Common myeloid progenitor, CD34-positive (primary cell): Measurements from ENCODE around the gene CFTR.

Source experiments
- CTCF ChIA-PET: fragments of 350-600 bp; sonication (Branson Sonifier 250); formaldehyde crosslinking; loops from one replicate; lab custom pipeline; 2021; ENCODE audit warnings: antibody characterized with exemption; lab: Charles Lee
- POLR2A ChIA-PET: fragments of 350-600 bp; sonication (Branson Sonifier 250); formaldehyde crosslinking; loops from one replicate; lab custom pipeline; 2021; ENCODE audit warnings: antibody characterized with exemption; lab: Charles Lee
- DNase-seq, 3 donors: peaks; one replicate each; pipeline versions ENCODE4 v3.0.0 to v3.0.0-alpha.2; 2013
- H3K27ac ChIP-seq, 2 experiments: 1 replicate in 1 of 2; 2 replicates in 1 of 2; pipeline ENCODE4 v1.7.0; 2013; ENCODE audit warnings: inconsistent platforms in 2 of 2, low read length in 2 of 2, mild to moderate bottlenecking in 2 of 2, low read depth in 1 of 2, moderate library complexity in 1 of 2; ENCODE audit not compliant: severe bottlenecking in 2 of 2, insufficient read depth in 1 of 2, poor library complexity in 1 of 2
- H3K27me3 ChIP-seq, 5 experiments: replicated peaks in 2 of 5; 1 replicate in 3 of 5; 2 replicates in 2 of 5; pipeline versions ENCODE4 v1.6.1 to v1.7.0; 2013; ENCODE audit warnings: low read length in 4 of 5, mild to moderate bottlenecking in 2 of 5, moderate library complexity in 2 of 5, inconsistent platforms in 1 of 5; ENCODE audit not compliant: insufficient read depth in 5 of 5, control insufficient read depth in 4 of 5
- H3K36me3 ChIP-seq, 4 experiments: 1 replicate in 2 of 4; 2 replicates in 2 of 4; pipeline versions ENCODE4 v1.6.1 to v1.7.0; 2013; ENCODE audit warnings: low read length in 3 of 4, control low read depth in 1 of 4, mild to moderate bottlenecking in 1 of 4; ENCODE audit not compliant: control insufficient read depth in 4 of 4, insufficient read depth in 4 of 4
- H3K4me1 ChIP-seq, 4 experiments: 1 replicate in 3 of 4; 2 replicates in 1 of 4; pipeline versions ENCODE4 v1.6.1 to v1.7.1; 2013; ENCODE audit warnings: low read length in 3 of 4, mild to moderate bottlenecking in 3 of 4, control low read depth in 1 of 4, inconsistent platforms in 1 of 4, moderate library complexity in 1 of 4; ENCODE audit not compliant: control insufficient read depth in 4 of 4, insufficient read depth in 4 of 4; ENCODE audit errors: control extremely low read depth in 1 of 4
- H3K4me3 ChIP-seq, 7 experiments: 1 replicate in 4 of 7; 2 replicates in 3 of 7; pipeline versions ENCODE4 v1.5.1 to v1.7.0; 2013; ENCODE audit warnings: mild to moderate bottlenecking in 7 of 7, low read length in 6 of 7, moderate library complexity in 6 of 7, inconsistent platforms in 2 of 7, low read depth in 2 of 7, control low read depth in 1 of 7; ENCODE audit not compliant: insufficient read depth in 4 of 7, control insufficient read depth in 1 of 7; ENCODE audit errors: extremely low read depth in 1 of 7
- H3K9me3 ChIP-seq, 5 experiments: 1 replicate in 4 of 5; 2 replicates in 1 of 5; pipeline versions ENCODE4 v1.6.1 to v1.7.1; 2013; ENCODE audit warnings: low read length in 4 of 5, mild to moderate bottlenecking in 2 of 5, inconsistent platforms in 1 of 5, low read depth in 1 of 5, moderate library complexity in 1 of 5; ENCODE audit not compliant: control insufficient read depth in 4 of 5, insufficient read depth in 2 of 5; ENCODE audit errors: control extremely low read depth in 1 of 5
- WGBS: methylation state at CpG from one replicate; pipeline ENCODE4 v1.1.5; 2013; ENCODE audit not compliant: insufficient coverage; 5-methylcytosine and 5-hydroxymethylcytosine counted together

Gene CFTR

DNA sequence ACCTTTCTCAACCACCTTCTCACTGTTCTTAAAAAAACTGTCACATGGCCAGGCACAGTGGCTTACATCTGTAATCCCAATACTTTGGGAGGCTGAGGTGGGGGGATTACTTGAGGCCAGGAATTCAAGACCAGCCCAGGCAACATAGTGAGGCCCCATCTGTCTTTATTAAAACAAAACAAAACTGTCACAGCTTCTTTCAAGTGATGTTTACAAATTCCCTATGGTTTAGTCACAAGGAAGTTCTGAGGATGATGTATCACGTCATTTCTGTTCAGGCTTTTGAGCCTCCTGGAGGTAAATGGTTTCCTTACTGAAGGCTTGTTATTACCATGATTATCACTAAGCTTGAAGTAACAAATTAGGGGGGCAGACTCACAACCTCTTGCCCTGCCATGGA, 186.2 kb downstream of the CFTR start:
- no peak overlapping the region for H3K4me3 ChIP-seq
- H3K36me3 ChIP-seq: no peaks in the 10 kb centered on the region
- H3K9me3 ChIP-seq: no peaks in the 10 kb centered on the region
- H3K4me1 ChIP-seq: no peaks in the 10 kb centered on the region
- POLR2A ChIA-PET: no interaction called here
- no CpG with 5 or more reads among the region's 1 CpG for WGBS
- H3K27me3 ChIP-seq: no peaks in the 10 kb centered on the region
- no peak for DNase-seq
- H3K27ac ChIP-seq: no peak overlapping the region
- CTCF ChIA-PET: no interaction called here

DNA sequence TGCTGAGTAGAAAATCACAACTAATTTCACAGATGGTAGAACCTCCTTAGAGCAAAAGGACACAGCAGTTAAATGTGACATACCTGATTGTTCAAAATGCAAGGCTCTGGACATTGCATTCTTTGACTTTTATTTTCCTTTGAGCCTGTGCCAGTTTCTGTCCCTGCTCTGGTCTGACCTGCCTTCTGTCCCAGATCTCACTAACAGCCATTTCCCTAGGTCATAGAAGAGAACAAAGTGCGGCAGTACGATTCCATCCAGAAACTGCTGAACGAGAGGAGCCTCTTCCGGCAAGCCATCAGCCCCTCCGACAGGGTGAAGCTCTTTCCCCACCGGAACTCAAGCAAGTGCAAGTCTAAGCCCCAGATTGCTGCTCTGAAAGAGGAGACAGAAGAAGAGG, 186.9 kb downstream of the CFTR start:
- no peak for DNase-seq
- WGBS: 99% methylated on average over 6 of the region's 6 CpGs
- no peaks in the 10 kb centered on the region for H3K4me1 ChIP-seq
- no peak overlapping the region for H3K27ac ChIP-seq
- peaks cover 0 to 1% (median 0%) of the 10 kb centered on the region in 5 experiments for H3K27me3 ChIP-seq
- H3K9me3 ChIP-seq: no peaks in the 10 kb centered on the region
- H3K4me3 ChIP-seq: no peak overlapping the region
- ChIA-PET POLR2A (no interaction called here), CTCF (interaction anchor here (0.8 to 1.5 kb wide), 2 partner anchors 11 to 50 kb away, joined by 3 to 4 read pairs; no protein-coding TSS in a partner anchor)
- H3K36me3 ChIP-seq: no peaks in the 10 kb centered on the region

DNA sequence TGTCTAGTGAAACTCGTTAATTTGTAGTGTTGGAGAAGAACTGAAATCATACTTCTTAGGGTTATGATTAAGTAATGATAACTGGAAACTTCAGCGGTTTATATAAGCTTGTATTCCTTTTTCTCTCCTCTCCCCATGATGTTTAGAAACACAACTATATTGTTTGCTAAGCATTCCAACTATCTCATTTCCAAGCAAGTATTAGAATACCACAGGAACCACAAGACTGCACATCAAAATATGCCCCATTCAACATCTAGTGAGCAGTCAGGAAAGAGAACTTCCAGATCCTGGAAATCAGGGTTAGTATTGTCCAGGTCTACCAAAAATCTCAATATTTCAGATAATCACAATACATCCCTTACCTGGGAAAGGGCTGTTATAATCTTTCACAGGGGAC, 187.6 kb downstream of the CFTR start:
- Histone ChIP-seq H3K4me1 (no peaks in the 10 kb centered on the region), H3K27ac (no peak overlapping the region), H3K4me3 (no peak overlapping the region), H3K36me3 (no peaks in the 10 kb centered on the region), H3K27me3 (peaks cover 0 to 1% (median 0%) of the 10 kb centered on the region in 5 experiments), H3K9me3 (no peaks in the 10 kb centered on the region)
- CTCF ChIA-PET: interaction anchor here (1.5 kb wide), 1 partner anchor 10 kb away, joined by 3 read pairs; no protein-coding TSS in a partner anchor
- POLR2A ChIA-PET: no interaction called here
- DNase-seq: no peak
- WGBS: no CpG with 5 or more reads among the region's 2 CpGs

DNA sequence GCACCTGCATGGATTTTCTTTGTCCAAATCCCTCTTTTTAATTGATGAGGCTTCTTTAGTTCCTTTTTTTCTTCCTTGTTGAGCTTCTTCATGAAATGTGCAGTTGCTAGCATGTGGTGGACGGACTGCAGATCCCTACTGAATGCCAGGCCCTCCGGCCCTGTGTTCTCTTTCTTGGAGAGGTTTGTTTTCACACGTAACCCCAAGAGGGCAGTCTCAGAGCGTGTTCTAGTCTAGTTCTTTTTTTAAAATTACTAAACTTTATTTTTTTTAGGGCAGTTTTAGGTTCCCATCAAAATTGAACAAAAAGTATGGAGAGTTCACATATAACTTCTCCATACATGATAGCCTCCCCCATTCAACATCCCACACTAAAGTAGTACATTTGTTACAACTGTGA, 190.0 kb downstream of the CFTR start:
- 100% methylated on average over 1 of the region's 4 CpGs for WGBS
- Histone ChIP-seq H3K27ac (no peak overlapping the region), H3K27me3 (peaks cover 0 to 1% (median 0%) of the 10 kb centered on the region in 5 experiments), H3K36me3 (no peaks in the 10 kb centered on the region), H3K4me1 (no peaks in the 10 kb centered on the region), H3K9me3 (no peaks in the 10 kb centered on the region), H3K4me3 (no peak overlapping the region)
- no peak for DNase-seq
- CTCF ChIA-PET: no interaction called here
- POLR2A ChIA-PET: no interaction called here

DNA sequence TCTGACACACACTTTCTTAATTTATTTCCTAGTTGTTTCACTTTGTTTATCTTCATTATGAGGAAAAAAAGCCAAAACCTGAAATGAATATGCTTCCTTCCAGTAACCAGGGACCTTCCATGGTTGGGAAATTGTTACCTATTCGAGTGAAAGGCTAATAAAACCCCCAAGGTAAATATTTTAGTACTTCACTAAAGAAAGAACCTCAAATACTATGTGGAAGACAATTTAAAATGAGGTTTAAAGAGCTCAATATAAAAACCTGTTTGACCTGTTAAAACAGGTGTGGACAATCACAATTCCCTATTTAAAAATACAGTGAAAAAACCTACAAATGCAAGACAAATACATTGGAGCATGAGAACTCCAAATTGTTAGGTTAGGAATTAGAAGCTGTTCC, 192.6 kb downstream of the CFTR start:
- no peaks in the 10 kb centered on the region for H3K9me3 ChIP-seq
- H3K36me3 ChIP-seq: no peaks in the 10 kb centered on the region
- no peak for DNase-seq
- WGBS: no CpG with 5 or more reads among the region's 1 CpG
- H3K4me1 ChIP-seq: no peaks in the 10 kb centered on the region
- no peak overlapping the region for H3K4me3 ChIP-seq
- ChIA-PET CTCF (no interaction called here), POLR2A (no interaction called here)
- peaks cover 0 to 7% (median 0%) of the 10 kb centered on the region in 5 experiments for H3K27me3 ChIP-seq
- H3K27ac ChIP-seq: no peak overlapping the region

DNA sequence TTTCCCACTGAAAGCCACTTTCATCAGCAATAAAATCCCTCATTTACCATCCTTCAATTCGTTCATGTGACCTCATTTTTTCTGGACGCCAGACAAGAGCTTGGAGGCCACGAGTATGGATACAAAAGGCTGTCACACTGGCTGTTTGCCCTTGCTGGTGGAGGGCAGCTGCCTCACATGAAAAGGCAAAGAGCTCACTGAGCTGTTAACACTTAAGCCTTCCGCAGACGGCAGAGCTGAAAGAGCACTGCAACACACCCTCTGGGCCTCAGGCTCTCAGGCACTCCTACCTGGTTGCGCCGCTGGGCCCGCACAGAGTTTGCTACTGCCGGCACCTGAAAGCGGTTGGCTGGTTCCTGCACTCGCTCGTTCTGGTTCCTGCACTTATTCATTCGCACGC, 193.5 kb downstream of the CFTR start:
- Histone ChIP-seq H3K9me3 (no peaks in the 10 kb centered on the region), H3K4me1 (no peaks in the 10 kb centered on the region), H3K27ac (no peak overlapping the region), H3K27me3 (peaks cover 0 to 12% (median 3%) of the 10 kb centered on the region in 5 experiments), H3K36me3 (no peaks in the 10 kb centered on the region), H3K4me3 (no peak overlapping the region)
- over 99% methylated on average over 12 of the region's 14 CpGs for WGBS
- DNase-seq: no peak
- ChIA-PET CTCF (no interaction called here), POLR2A (no interaction called here)

DNA sequence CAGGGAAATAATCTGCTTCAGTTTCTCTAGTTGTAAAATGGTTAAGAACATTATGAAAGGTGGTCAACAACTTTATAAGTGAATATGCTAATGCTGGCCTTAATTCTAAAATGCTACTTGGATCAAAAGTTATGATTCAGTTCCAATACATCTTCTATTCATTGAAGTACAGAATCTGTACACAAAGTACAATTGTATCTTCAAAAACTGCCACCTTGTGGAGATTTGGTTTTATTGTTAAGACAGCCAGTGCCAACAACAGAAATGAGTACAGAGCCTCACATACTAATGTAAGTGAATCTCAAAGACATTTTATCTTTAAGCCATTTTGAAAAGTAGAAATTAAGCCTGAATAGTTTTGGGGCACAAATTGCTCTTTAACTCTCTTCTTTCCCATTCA, 194.0 kb downstream of the CFTR start:
- H3K36me3 ChIP-seq: no peaks in the 10 kb centered on the region
- no peaks in the 10 kb centered on the region for H3K4me1 ChIP-seq
- H3K4me3 ChIP-seq: no peak overlapping the region
- H3K27me3 ChIP-seq: peaks cover 0 to 16% (median 3%) of the 10 kb centered on the region in 5 experiments
- H3K9me3 ChIP-seq: no peaks in the 10 kb centered on the region
- no peak overlapping the region for H3K27ac ChIP-seq
- DNase-seq: peak in 2 of 3 donors; percentile 23
- POLR2A ChIA-PET: no interaction called here
- CTCF ChIA-PET: no interaction called here
